ENCODE measurements around the gene DLK1.

The DLK1 gene

DNA sequence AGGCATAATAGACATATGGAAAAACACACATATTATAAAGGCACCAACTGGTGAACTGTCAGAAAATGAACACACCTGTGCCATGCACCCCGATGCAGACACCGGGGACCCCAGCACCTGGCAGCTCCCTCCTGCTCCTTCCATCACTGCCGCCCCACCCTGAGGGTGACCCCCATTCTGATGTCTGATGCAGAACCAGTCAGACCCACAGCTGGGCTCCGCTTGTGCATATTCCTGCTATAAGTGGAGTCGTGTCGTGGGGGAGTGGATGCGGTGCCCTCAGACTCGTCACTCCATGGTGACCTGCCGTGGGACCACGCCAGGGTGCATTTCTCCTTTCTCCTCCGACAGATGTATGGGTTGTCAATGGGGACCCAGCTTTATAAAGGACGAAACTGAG is 53.6 kb downstream of the DLK1 start:
- no peak for DNase-seq

GRCh38 chr14:100780646-100781355 is 54.1 kb downstream of the DLK1 start:
- DNase-seq: no peak

GRCh38 chr14:100781952-100782351 is 55.3 kb downstream of the DLK1 start:
- no peak for DNase-seq

DNA sequence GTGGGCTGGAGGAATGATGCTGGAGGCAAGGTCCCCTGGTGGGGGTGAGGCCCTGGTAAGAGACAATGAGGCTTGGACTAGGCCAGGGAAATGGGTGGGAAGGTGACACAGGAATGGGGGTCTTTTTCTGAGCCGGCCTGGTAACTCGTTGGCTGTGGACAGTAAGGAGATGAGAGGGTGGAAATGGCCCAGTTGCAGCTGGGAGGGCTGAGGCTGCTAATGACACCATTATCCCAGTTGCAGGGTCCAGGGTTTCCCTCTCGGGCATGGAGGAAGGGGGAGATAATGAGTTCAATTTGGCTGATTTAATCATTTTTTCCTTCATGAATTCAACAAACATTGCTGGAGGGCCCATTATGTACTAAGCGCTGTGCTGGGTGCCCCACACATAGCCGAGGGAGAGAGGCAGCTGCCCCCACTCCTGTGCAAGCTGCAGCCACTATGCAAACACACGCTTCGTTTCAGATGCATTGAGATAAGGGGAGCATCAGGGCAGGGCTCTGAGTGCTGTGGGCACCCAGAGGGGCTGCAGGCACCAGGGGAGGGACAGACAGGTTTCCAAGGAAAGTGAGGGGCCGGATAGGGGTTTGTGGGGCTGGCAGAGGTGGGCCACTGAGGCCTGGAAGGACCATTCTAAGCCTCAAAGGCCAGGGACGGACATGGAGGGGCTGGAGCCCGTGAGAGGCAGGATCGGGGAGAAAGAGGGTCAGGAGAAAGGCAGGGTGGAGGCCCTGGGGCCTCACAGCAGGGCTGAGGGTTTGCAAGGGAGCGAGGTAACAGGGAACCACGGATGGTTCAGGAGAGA is 56.0 kb downstream of the DLK1 start:
- no peak for DNase-seq

DNA sequence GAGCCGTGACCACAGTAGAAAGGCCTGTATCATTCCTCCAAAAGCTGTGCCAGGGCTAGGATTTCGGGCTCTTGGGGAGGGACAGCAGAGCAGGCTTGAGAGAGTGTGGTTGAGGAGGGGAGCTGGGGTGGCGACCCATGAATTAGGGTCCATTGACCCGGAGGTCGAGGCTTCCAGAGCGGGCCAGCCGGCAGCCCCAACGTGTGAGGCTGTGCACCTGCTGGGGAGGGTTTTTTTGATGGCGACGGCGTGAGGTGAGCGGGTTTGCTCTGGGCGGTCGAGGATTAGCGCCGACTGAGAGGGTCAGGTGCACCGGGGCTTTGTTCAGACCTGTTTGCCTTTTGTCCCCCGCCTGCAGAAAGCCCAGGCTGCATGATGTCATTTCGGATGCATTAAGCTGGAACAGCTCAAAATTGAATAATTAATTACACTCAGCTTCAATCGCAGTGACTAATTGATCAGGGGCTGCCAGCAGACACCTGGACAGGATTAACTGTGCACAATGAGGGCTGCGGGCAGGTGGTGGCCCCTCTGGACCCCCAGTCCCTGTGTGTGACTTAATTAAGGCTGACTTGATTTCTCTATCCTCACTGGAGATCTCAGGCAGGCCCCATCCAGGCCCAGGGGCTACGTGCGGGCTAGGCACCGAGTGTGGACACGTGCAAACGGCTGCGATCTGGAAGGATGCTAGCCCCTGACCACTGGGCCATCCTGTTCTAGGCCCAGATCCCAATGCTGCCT is 57.1 kb downstream of the DLK1 start:
- no peak for DNase-seq

GRCh38 chr14:100784523-100785337 is 58.0 kb downstream of the DLK1 start:
- DNase-seq: no peak

- DNase-seq: no peak
Measured at GRCh38 chr14:100785338-100785615, 58.6 kb downstream of the DLK1 start.

- DNase-seq: no peak
Measured at GRCh38 chr14:100785626-100786025, 58.9 kb downstream of the DLK1 start.

- DNase-seq: no peak
Measured at GRCh38 chr14:100786131-100786530, 59.4 kb downstream of the DLK1 start.

DNA sequence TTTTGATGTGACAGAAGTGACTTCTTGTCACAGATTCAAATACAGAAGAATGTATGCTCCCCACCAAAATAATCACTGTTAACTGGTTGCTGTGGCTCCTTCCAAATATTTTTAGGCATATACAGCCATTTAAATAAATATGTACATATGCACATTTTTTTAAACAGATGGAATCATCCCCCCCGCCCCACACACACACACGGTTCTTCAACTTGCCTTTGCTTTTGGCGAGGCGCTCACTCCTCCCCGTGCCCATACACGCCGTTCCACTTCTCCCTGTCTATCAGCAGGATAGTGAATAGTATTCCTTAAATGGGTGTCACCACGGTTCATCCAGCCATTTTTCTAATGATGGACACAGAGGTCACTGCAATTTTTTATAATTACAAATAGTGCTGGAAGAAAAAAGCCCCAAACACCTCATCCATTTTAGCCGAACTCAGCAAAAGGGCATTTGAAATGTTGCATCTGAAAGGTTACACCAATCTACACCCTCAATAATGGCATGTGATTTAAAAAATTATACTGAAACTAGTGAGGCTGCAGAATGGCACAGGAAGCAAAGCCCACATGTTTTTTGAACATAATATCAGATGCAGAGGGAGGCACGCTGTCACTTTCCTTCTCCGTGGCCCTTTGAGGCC is 60.0 kb downstream of the DLK1 start:
- no peak for DNase-seq

DNA sequence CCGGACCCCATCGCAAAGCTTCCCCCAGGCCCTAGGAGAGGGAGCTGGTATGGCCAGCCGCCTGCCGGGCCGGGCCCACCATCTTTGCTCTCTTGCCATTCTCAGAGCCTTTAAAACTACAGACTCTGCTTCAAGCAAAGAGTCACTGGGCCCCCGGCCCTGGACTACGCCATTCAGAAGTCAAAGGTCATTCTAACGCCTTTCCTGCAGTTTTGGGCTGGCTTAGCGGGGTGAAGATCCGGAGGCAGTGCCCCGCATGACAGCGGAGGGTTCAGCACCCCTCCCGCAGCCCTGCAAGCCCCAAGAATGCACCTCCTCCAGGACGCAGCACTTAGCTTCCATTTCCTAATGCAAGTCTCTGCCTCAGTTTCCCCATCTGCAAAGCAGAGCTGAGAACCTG is 61.0 kb downstream of the DLK1 start:
- DNase-seq: no peak

Measured in effector CD8-positive, alpha-beta T cell (primary cell).